HG03280 (cell line): ENCODE data around the gene SPATA2.

Experiments
- ATAC-seq: cut with Tn5 transposase; IDR thresholded peaks from one replicate; pipeline ENCODE4 v1.9.1; 2021; ENCODE audit warnings: mild to moderate bottlenecking, moderate library complexity; ENCODE audit not compliant: unreplicated experiment

SPATA2 gene

DNA sequence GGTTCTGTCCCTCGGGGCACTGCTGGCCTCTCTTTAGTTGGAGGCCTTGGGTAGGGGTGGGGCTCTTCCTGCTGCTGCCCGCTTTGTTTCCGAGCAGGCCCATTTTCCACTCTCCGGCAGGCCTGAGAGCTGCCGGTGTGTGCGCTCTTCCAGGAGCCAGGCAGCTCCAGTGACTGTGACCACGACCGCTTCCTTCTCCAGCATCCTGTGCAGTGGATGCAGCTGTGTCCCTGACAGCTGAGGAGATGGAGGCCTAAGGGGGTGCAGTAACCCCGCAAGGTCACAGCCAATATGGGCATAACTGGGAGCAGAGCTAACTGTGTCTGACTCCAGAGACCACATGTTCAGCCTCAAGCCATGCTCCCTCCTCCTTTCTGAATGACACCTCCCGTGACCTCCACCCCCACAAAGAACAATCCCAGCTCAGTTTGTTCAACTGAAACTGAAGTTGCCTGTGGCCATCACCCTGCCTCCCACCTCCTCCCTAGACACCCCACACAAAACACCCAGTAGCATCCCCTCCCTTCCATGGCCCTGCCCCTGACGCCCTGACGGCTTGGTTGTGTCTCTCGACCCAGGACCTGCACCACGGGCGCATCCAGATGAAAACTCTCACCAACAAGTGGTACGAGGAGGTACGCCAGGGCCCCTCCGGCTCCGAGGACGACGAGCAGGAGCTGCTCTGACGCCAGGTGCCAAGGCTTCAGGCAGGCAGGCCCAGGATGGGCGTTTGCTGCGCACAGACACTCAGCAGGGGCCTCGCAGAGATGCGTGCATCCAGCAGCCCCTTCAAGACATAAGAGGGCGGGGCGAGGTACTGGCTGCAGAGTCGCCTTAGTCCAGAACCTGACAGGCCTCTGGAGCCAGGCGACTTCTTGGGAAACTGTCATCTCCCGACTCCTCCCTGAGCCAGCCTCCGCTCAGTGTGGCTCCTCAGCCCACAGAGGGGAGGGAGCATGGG is 27.8 kb downstream of the SPATA2 start:
- ATAC-seq = no peak

DNA sequence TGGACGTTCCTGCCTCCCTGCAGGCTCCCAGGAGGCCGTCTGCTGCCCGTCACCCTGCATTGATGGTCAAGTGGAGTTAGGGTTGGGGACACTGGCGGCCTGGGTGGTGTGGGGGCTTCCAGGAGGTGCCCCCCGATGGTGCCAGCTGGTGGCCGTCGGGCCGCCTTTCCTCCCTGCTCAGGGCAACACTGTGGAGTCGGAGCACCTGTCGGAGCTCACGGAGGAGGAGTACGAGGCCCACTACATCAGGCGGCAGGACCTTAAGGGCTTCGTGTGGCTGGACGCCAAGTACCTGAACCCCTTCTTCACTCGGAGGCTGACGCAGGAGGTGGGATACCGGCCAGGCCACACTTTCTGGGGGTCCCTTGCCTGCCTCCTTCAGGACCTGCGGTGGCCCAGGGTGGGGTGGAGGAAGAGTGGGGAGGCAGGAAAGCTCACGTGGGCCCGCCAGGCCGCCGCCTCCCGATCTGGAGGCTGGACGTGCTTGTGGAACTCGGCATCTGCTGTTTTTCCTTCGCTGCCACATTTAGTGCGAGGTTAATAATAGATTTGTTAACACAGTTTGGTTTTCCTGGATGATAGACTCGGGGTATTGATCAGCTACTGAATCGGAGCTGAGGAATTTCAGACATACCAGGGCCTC is 28.6 kb downstream of the SPATA2 start:
- no peak for ATAC-seq

DNA sequence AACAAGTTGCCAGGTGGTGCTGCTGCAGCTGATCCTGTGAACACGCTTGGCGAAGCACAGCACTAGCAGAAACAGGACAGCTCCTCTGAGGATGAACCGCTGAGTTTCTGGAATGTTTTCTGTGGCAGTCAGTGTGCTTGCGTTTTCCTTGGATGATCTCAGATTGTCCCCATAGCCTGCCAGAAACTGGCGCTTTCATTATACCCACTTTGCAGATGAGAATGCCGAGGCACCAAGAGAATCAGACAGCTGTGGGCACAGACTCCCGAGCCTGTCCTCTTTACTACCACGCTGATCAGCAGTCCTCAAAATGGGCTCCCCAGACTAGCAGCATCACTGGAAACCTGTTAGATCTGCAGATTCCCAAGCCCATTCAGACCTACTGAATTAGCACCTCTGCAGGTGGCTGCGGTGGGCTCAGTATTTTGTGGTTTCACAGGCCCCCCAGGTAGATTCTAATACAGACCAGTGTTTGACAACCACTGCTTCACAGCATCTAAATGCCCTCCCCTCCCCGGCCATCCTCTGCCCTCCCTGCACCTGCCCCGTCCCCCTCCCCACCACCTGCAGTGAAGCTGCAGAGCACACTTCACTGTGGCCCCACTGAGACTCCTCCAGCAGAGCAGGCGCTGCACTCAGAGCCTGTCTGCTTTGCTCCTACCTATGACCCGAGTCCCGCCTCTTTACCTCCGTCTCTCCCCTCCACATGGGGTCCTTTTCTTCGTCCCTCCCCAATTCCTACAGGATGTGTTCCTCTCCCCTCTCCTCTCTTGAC is 29.6 kb downstream of the SPATA2 start:
- ATAC-seq = no peak

- no peak for ATAC-seq
These were observed 32.0 kb downstream of the SPATA2 start for GRCh38 chr20:49883246-49883802.

DNA sequence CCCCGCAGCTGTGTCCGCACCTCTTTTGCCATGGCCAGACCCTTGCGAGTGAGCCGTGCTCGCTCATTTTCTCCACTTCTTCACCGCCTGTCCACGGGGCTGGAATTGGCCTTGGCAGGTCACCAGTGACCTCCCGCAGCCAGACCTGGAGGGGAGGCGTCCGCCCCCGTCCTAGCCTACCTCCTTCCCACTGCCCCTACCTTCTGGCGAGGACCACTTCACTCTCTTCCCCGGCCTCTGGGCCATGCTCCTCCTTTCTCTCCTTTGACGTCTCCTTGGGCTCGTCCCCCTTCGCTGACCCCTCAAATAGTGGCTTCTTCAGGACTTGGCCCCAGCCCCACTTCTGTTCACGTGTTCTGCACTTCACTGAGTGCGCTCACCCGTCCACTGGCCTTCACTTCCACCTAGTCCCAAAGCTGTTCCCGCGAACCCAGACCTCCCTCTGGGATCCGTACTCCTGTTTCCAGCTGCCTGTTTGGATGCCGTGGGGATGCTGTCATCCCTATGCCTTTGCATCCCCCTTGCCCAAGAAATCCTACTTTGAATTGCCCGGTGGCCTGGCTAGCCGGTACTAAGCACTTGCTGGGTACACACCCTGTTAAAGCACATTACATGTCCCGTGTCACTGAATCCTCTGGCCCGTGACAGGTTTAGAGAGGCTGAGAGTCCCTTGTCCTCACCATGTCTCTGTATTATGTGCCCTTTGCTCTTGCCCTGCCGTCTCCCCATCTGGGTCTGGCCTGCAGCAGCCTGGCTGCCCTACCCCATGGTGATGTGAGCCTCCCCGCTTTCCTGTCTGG is 33.0 kb downstream of the SPATA2 start:
- ATAC-seq = no peak

DNA sequence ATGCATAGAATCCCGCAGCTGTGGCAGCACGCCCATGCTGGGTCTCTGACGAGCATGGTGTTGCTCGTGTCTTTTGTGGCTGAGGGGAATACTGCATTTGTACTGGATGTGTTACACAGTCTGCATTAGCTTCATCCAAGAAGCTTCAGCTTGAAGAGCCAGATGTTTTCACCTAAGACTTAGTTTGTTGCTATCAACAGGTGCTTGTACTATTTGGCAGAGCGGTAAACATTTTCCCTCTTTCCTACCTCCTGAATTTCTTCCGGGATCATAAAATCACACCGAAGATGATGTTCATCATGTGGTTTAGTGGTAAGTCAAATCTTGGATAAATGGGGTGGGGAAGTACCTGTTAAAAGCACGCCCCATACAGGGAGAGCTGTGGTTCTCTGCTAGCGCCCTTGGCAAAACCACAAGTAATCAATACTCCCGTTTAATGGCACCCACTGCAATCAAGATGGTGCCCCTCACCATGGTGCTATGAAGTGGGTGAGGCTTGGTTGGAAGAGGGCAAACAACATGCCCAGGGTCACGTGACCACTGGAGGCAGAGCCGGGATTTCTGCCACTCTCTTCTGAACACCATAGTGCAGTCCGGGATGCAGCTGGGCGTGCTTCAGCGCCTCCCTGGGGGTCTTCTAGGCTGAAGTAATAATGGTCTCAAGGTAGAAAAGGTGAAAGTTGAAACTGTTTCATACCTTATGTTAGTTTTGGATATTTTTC is 34.4 kb downstream of the SPATA2 start:
- ATAC-seq = no peak

DNA sequence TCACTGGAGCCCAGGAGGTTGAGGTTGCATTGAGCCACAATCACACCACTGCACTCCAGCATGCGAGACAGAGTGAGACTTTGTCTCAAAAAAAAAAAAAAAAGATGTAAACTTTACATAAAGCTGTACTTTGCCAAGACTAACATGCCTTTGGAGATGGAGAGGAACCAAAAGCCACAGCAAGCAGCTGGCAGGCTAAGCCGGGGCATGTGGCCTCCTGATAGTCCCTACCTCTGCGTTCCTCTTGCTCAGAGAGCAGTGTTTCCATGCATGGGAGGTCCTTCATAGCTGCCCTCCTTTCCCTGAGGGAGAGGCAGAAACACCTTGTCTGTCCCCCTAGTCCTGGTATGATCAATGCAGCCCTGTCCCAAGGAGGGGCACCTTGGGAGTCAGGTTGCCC is 35.2 kb downstream of the SPATA2 start:
- ATAC-seq = no peak

- ATAC-seq = no peak
These were observed 36.4 kb downstream of the SPATA2 start for GRCh38 chr20:49878977-49879376.

GRCh38 chr20:49877386-49877921 is 37.9 kb downstream of the SPATA2 start:
- no peak for ATAC-seq

- no peak for ATAC-seq
These were observed 40.6 kb downstream of the SPATA2 start for GRCh38 chr20:49874696-49875095.

DNA sequence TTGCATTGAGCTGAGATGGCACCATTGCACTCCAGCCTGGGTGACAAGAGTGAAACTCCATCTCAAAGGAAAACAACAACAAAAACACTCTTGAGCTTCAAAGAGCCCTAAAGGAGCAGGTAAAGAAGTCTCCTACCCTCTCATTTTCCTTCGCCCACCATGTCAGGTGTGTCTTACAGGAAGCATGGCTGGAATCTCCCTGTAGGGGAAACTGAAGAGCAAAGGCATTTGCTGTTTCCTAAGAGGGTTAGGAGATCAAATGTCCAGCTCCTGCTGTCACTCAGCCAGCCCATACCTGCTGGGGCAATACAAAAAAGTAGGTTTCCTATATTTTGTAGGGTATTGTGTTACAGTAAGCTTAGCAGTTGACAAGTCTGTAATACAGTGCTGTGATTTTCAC is 43.3 kb downstream of the SPATA2 start:
- no peak for ATAC-seq

DNA sequence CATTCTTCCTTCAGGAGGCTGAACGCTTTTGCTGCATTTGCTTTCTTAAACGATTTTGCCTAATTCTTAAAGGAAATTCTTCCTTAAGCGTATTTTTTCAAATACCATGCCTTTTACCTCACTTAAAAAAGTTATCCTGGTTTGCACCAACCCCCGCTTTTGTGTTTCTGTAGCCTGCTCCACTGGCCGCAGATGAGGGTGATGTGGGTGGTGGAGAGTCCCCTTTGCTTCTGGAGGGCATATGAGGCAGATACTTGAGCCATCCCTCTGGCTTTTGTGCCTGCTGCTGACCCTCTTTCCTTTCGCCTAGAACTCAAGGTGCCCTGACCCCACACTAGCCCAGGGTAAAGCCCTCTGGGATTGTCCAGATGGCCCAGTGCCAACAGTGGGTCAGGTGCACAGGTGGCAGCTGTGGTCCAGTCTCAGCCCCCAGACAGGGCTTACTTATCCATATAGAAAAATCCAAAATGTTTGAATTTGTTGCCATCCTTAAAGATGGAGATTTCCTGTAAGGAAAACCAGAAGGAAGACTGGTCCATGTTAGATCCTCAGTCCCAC is 43.9 kb downstream of the SPATA2 start:
- no peak for ATAC-seq

DNA sequence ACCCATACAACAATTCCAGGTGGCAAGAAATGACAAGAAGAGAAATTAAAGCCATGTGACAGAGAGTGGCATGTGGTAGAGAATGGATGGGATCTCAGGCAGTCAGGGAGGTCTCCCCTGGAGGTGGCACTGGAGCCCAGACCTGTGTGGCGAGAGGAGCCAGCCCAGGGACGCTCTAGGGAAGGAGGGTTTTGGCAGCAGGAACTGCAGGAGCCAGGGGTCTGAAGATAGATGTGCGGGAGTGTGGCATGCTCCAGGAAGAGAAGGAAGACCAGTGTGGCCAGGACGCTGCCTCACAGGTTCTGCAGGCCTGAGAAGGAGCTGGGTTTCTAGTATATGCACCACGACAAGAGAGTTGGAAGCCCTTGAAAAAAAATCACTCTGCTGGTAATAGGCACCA is 45.1 kb downstream of the SPATA2 start:
- ATAC-seq = no peak

GRCh38 chr20:49868964-49869363 is 46.4 kb downstream of the SPATA2 start:
- ATAC-seq = no peak

DNA sequence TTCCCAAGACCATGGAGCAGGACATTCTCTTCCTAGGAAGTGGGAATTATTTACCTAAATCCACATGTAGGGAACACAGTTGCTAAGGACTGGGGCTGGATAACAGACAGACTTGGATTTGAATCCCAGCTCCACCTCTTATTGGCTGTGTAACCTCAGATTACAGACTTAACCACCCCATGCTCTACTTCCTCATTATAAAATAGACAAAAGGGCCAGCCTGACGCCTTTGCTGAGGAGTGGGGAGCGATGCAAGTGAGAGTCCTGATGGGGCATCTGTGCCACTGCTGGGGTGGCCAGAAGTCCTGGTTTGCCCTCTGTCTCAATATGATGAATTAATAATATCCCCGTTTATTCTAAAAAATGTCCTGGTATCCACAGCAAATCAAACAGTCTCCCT is 46.8 kb downstream of the SPATA2 start:
- no peak for ATAC-seq

DNA sequence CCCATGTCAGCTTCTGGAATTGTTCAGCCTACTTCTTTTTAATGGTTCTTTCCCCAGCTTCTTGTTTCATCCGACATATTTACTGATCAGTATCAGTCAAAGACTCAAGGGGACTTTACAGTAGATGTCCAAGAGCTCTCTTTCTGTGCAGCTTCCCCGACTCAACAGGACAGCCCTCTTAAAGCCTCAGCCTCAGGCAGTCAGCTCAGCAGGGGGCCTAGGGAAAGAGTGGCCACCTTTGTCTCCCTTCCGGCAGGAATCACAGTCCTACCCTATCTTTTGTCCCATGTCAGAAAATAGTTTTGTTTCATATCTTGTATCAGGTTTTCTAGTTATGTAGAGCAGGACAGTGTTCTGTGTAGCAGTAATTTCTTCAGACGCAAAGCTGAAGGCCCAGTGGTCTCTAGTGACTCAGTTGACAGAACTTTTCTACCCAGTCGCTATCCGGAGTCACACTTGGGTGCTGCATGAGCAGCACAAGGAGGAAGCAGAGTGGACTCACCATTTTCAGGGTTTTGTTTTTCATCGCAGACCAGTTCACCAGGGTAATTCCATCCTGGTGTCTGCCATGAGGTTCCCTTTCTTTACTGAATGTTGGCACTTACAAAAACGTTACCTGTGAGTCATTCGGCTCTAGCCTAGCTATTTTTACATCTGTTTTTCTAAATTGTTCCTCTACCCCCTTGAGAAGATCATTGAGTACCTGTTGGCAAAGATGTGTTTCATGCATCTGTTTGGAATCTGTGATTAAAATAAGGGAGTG is 47.7 kb downstream of the SPATA2 start:
- ATAC-seq = no peak

GRCh38 chr20:49866051-49866450 is 49.3 kb downstream of the SPATA2 start:
- ATAC-seq = no peak

DNA sequence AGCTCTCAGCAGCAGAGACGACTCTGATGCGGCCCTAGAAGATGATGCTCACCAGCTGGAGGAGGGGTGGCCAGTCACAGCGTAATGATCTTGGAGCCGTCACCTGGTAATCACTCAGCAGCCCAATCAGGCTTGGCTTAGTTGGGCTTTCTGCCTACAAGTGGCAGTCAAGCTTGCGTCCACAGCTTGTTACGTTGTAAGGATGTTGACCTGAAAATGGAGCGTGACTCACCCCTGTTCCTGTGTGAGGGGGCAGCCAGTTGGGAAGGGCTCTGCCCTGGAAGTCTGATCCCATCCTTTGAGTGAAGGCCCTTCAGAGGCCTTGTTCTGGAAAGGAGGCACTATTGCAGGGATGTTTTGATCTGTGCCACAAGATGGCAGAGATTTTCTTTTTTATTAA is 49.8 kb downstream of the SPATA2 start:
- no peak for ATAC-seq
